GM10847 (cell line): ENCODE data around the gene SIPA1L3.

ENCODE experiments used
- POLR2A ChIP-seq: IDR thresholded peaks from 2 replicates; pipeline ENCODE4 v1.6.1; 2011; ENCODE audit not compliant: insufficient read length; ENCODE audit errors: extremely low read depth

The SIPA1L3 gene

GRCh38 chr19:37957176-37957575, 50.2 kb downstream of the SIPA1L3 start:
- TF ChIP-seq POLR2A = no peak

- TF ChIP-seq POLR2A = no peak
These were observed 52.7 kb downstream of the SIPA1L3 start for GRCh38 chr19:37959665-37960114.

GRCh38 chr19:37961198-37961597, 54.2 kb downstream of the SIPA1L3 start:
- TF ChIP-seq POLR2A = no peak

- no peak for TF ChIP-seq POLR2A
These were observed 56.4 kb downstream of the SIPA1L3 start for GRCh38 chr19:37963190-37963936.

GRCh38 chr19:37964109-37964508, 57.1 kb downstream of the SIPA1L3 start:
- no peak for TF ChIP-seq POLR2A

- TF ChIP-seq POLR2A = no peak
These were observed 59.2 kb downstream of the SIPA1L3 start for GRCh38 chr19:37966211-37966661.

GRCh38 chr19:37966662-37967231, 59.7 kb downstream of the SIPA1L3 start:
- no peak for TF ChIP-seq POLR2A

- no peak for TF ChIP-seq POLR2A
These were observed 62.7 kb downstream of the SIPA1L3 start for GRCh38 chr19:37969695-37970094.

GRCh38 chr19:37970699-37971098, 63.7 kb downstream of the SIPA1L3 start:
- TF ChIP-seq POLR2A = no peak

- TF ChIP-seq POLR2A = no peak
These were observed 65.8 kb downstream of the SIPA1L3 start for GRCh38 chr19:37972803-37973202.

- no peak for TF ChIP-seq POLR2A
These were observed 66.7 kb downstream of the SIPA1L3 start for GRCh38 chr19:37973666-37974065.

GRCh38 chr19:37975071-37975470, 68.1 kb downstream of the SIPA1L3 start:
- TF ChIP-seq POLR2A = no peak

GRCh38 chr19:37975596-37976515, 68.8 kb downstream of the SIPA1L3 start:
- TF ChIP-seq POLR2A = no peak

- no peak for TF ChIP-seq POLR2A
These were observed 70.4 kb downstream of the SIPA1L3 start for GRCh38 chr19:37977391-37977790.

GRCh38 chr19:37977992-37978391, 71.0 kb downstream of the SIPA1L3 start:
- no peak for TF ChIP-seq POLR2A
